Stimulated activated CD8-positive, alpha-beta memory T cell treated with anti-CD3 and anti-CD28 coated beads, Interleukin-7, amount 100 ng/mL, for 1 hour (primary cell): ENCODE results near the gene CORO2B.

Experiments
- DNase-seq, 2 donors: peaks; one replicate each; pipeline ENCODE4 v3.0.0-alpha.2; 2020; ENCODE audit warnings: low read depth in 2 of 2

CORO2B gene

DNA sequence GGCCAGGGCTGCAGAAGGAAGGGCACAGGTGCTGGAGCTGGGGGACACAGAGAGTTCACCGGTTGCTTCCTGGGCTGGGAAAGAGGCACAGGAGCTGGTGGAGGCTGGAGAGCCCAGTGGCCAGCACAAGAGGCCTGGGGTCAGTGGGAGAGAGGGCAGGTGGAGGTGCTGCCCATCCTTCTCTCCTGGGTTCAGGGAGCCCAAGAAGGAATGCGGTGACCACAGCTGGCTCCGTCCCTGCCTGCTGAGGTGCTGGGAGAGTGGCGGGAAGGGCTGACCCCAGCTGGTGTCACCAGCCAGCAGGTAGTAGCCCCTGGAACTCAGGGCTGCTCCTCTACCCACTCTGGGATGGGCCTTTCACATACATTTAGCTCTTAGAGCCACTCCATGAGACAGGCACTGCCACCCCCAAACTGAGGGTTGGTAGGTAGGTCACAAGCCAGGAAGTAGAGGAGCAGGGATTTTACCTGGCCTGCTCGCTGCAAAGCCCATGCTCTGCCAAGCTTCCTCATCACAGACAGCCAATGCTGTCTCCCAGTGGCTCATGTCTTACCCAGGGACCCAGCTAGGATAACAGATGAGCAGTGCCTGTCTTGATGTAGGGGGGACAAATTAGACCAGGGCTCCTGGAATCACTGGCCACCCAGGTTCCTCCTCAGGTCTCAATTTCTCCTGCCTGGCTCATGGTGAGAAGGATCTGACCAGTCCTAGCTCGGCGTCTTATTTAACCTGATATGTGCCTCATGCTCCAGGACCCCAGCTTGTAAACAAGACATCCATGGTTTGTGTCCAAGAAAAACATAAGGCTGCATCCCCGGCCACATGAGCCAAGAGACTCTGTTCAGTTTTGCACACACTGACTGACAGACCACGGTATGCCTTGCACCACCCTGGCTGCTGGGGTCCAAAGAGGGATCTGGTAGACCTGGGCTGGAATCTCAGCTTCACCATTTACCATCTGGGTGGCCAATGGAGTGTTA is 119.2 kb downstream of the CORO2B start:
- no peak for DNase-seq

DNA sequence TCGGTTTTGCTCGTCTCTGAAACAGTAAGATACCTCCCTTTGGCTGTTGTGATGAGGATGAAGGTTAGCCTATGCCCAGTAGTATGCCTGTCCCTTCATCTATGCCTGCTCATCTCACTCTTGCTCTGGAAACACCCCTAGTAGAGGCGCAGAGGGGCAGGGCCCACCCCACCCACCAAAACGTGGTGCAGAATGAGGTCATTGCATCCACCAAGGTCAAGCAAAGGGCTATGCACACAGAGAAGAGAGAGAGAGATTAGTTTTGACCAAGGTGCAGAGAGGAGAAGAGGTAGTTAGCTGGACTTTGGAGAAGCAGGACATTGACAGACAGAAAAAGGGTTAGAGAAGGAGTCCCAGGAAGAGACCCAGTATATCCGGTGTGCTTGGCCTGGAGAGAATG is 119.9 kb downstream of the CORO2B start:
- no peak for DNase-seq

DNA sequence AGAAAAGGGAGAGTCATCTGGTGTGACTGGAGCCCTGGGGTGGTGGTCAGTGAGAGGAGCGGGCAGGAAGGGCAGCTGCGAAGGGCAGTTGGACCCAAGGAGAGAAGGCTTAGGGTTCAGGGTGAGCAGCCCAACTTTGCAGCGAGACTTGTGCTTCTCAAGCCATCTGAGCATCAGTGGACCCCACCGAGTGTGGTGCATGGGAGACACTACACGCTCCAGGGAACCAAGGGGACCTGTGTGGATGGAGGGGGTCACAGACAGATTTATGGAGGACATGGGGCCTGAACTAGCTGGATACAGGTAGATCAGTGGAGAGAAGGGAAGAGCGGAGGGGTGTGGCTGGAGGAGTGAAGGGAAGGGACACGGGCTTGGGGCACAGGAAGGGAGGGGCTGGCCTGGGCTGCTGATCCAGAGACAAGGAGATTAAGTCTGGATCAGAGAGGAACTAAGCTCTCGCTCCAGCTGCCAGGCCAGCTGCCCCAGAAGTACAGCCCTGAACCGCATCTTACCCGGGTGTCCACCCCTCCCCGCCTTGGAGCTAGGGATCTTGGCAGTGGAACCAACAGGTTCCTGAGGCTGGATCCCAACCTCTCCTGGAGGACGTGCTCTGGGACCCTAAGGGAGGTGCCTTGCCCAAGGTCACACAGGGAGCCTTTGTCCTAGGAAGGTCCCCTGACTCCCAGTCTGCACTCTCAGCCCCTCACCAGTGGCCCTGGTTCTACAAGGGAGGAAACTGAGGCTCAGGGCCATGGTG is 120.5 kb downstream of the CORO2B start:
- DNase-seq: no peak

DNA sequence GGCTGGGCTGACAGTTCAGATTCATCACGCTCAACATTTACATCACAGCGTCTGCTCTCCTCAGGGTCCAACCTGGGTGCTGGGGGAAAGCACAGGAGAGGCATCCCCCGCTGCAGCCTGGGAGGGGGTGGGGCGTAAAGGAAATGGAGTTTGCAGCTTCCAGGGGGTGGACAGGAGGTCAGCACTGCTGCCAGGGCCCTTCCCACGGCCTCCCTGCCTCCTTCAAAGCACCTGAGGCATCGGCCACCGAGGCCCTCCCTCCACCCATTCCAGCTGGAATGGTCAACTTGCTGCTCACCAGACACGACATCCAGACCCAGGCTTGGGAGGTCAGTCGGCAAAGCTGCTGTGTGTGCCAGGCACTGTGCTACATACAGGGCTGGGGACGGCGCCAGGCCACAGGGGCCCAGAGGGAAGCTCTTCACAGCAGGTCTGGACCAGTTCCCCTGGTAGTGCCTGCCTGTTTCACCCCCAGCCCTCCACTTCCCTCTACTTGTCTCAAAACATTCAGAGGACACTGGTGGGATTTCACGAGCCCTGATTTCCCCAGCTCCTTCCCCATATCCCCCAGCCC is 121.2 kb downstream of the CORO2B start:
- DNase-seq: no peak

DNA sequence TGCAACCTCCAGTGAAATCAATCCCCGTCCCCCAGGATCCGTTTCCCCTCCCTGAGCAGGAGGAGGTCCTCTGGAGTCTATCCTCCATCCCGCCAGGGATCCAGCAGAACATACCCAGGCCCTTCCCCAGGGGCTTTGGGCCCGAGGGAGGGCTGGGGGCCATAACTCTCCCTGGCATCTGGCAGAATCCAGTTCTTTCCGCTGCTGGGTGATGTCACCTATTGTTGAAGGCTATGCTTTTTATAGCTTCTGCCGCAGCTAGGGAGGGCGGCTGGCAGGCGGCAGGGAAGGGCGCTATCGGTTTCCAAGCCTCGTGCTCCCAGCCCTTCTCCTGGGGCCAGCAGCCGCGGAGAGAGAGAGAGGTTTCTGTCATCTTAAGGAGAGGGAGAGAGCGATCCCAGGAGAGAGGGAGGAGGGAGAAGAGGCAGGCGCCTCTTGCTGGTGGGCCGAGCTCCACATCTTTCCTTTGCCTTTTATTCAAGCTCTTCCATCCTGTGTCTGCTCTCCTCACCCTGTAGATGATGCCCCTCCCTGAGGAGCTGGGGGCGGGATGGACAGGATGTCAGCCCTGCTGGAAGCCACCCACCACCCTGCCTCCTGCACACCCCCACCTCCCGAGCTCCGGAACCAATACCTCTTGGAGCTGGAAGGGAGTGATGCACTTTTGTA is 121.8 kb downstream of the CORO2B start:
- DNase-seq: no peak

DNA sequence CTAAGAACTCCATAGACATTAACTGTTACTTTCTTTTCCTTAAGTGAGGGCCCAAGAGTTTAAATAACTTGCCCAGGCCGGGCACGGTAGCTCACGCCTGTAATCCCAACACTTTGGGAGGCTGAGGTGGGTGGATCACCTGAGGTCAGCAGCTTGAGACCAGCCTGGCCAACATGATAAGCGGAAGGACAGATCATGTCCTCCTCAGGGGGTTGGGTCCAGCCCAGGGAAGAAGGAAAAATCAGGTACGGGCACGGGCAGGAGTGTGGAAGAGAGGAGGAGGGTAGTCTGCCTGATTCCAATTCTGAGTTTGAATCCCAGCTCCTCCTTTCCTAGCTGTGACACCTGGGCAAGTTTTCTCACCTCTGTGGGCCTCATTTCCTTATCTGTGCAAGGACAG is 123.1 kb downstream of the CORO2B start:
- DNase-seq: no peak

DNA sequence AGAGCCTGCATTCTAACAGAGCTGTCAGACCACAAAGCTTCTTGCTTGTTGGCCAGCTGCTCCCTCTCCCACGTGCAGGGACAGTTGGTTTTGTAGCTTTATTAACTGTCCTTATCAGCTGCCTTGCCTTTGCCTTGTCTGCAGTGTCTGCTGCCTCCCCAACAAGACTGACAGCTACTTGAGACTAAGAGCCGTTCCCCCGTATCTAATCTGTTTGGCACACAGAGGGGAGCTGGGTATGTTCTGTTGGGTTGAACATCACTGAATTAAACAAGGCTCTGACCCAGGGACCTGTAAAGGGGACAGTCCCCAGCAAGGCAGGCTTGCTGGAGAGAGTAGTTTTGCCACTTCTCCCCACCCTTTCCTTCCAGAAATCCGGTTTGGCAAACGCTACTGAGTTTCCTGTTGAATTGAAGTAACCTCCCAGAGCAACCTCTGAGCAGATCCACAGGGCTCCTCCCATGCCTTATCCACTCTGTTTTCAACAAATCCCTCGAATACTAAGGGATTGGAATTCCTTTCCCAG is 125.8 kb downstream of the CORO2B start:
- DNase-seq: no peak

DNA sequence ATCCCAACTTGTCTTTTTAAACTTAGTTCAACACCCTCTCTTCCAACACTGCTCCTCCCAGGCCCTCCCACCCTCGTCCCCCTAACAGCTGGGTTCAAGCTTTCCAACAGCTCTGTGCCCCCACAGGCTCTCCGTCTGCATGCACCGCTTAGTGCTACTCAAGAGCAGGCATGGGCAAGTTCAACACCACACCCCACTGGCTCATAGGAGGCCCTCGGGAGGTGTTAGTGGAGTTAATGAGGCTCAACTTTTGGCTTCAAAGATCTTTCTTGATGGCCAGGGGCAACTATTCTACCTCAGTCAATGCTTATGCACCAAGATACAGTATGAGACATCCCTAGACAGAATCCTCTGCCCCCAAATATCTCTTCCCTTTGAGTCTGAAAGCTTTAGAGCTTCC is 127.5 kb downstream of the CORO2B start:
- DNase-seq: no peak

DNA sequence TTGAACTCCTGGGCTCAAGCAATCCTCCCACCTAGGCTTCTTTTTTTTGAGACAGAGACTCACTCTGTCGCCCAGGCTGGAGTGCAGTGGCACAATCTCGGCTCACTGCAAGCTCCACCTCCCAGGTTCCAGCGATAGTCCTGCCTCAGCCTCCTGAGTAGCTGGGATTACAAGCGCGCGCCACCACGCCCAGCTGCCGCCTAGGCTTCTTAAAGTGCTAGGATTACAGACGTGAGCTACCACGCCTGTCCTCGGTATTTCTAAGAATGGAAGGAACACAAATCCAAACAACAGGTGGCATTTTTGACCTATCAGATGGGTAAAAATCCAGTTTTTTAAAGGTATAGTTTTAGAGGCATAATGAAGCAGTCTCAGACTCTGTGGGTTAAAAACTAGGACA is 128.1 kb downstream of the CORO2B start:
- DNase-seq: no peak

DNA sequence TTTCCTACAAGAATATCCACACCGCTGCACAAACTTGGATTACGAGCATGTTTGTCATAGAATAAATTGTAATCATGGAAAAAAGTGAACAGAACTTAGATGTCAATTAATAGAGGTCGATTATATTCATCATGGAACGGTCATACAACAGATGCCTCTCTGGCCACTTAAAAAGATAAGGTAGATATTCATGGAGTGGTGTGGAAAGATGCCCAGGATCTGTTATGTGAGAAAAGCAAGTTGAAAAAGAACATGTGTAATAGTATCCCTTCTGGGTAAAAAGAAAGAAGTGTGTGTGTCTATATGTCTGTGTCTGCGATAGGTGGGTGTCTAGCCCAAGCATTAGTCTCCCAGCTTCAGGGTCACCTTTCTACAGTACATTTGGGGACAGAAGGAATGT is 128.6 kb downstream of the CORO2B start:
- DNase-seq: no peak

DNA sequence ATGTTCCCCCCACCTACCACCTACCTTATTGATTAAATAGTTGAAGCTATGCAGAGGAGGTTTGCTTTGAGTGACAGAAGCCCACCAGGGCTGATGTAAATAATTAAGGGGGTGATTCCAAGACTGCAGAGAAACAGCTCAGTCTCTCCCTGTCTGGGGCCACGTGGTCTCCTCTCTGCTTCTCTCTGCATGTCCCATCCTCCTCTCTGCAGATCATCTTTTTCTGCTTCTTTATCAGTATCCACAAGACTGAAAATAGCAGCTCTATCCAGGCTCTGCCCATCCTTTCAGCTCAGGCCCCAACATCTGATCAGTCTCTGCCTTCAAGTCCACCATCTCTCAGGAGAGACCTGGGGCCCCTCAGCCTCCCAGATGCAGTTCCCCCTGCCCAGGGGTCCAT is 131.1 kb downstream of the CORO2B start:
- no peak for DNase-seq

DNA sequence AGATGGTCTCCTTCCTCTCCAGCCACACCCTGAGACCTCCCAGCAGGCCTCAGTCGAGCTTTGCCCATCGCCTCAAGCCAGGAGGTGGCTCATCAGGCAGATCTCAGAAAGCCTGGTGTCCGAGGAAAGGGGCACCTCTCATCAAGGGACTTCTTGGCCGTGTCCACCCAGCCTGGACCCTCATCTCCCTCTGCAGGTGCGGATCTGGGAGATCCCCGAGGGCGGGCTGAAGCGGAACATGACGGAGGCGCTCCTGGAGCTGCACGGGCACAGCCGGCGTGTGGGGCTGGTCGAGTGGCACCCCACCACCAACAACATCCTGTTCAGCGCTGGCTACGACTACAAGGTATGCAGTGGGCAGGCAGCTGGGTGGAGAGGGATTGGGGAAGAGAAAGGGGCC is 131.7 kb downstream of the CORO2B start:
- DNase-seq: no peak

DNA sequence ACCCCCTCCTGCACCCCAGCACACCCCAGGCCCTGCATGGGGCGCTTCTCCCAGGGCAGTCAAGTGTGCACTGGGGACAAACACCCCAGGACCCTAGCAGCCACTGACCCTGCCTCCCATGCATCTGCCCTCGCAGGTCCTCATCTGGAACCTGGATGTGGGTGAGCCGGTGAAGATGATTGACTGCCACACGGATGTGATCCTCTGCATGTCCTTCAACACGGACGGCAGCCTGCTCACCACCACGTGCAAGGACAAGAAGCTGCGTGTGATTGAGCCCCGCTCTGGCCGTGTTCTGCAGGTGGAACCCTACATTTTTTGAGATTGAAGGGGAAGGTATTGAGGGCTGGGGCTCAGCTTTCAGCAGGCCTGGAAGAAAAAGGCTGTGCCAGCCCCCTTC is 132.6 kb downstream of the CORO2B start:
- no peak for DNase-seq

DNA sequence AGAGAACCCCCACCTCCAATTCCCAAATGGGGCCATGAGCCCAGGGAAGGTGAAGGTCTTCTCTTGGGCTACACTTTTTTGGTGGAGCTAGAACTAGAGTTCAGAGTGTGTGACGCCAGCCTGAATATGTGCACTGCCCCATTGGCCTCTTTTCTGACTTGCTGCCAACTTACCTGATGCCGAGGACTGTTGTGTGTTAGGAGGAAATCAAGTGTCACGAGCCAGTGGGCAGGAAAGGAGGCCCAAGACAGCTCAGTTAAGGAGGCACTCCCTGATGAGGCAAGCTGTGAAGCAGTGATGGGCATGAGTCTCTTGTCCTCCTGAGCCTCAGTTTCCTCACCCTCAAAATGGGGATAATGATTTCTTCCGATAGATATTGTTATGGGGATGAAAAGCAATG is 134.1 kb downstream of the CORO2B start:
- no peak for DNase-seq

DNA sequence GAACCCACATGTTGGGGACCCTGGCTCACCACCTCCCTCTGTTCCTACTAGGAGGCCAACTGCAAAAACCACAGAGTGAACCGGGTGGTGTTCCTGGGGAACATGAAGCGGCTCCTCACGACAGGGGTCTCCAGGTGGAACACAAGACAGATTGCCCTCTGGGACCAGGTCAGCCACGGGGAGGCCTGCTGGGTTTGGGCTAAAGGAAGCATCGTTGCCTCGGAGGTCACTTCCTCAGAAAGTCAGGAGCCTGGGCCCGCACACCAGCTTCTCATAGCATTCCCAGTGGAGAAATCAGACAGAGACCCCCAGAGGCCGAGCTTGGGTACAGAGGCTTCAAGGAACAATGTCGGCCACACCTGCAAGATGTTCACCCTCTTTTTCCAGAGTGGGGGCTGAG is 135.1 kb downstream of the CORO2B start:
- no peak for DNase-seq

DNA sequence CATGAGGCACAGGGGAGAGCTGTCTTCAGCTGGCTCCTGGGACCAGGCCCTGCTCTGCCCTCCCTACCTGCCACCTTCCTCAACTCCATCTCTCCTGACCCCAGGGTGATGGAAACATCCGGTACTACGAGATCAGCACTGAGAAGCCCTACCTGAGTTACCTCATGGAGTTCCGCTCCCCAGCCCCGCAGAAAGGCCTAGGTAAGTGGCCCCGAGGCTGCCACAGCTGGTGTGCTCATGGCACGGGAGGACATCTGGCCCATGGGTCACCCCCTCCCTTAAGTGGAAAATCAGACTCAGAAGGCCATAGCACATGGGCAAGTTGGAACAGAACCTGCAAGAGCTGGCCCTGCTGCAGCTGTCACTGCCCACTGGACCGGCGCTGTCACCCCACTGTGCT is 136.3 kb downstream of the CORO2B start:
- no peak for DNase-seq

DNA sequence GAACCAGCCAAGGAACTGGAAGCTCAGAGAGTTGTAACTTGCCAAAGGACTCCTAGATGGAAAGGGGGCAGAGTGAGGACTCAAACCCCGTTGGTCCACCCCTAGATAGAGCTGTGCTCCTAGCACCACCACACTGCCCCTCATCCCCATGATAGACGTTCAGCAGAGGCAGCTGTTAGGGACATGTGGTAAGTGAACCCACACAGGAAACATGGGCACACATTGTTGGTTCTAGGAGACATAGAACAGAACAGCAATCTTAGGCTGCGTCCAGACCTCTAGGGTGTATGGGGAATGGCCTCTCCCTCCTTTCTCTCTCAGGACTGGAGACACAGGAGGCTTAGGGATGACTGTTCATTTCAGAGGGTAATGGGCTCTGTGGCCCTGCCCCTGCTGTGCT is 139.2 kb downstream of the CORO2B start:
- no peak for DNase-seq

DNA sequence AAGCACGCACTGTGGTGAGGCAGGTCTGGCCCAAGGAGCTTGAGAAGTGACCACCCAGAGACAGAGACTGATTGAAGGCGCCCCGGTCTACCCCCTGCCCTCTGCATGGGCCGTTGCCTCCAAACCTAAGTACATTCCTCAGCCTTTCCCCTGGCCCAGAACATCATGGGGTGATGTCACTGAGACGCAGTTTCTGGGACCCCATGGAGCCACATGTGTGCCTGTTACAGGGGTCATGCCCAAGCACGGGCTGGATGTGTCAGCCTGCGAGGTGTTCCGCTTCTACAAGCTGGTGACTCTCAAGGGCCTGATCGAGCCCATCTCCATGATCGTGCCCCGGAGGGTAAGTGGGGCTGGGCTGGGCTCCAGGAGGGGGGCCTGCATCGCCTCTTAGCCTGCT is 139.7 kb downstream of the CORO2B start:
- DNase-seq: no peak

DNA sequence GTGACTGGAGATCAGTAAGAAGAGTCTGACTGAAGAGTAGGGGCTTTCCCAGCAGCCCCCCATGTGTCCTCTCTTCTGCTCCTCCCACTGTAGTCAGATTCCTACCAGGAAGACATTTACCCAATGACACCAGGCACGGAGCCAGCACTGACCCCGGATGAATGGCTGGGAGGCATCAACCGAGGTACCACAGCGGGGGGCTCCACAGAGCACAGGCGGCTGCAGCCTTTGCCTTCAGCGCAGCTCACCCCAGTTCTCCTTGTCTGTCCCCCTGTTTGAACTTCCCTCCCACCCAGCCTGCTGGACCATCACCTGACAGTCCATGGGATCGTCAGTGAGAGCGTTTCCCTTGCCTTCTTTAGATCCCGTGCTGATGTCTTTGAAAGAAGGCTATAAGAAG is 140.3 kb downstream of the CORO2B start:
- no peak for DNase-seq

DNA sequence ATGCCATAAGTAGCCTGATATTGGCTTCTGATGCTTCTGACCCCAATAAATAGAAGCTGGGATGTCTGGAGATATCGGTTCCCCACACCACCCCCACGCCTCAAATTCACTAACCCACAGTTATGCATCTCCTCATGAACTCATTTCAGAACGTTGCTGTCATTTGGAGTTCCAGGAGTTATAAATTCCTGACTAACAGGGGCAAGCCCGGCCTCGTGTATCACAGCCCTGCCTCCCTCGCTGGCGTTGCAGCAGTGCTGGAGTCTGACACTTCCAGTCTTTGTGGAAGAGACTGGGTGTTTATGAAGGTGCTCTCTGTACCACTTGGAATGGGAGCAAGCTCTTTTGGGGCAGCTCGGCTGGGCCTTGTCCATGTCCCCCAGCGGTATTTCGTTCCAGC is 140.9 kb downstream of the CORO2B start:
- no peak for DNase-seq

DNA sequence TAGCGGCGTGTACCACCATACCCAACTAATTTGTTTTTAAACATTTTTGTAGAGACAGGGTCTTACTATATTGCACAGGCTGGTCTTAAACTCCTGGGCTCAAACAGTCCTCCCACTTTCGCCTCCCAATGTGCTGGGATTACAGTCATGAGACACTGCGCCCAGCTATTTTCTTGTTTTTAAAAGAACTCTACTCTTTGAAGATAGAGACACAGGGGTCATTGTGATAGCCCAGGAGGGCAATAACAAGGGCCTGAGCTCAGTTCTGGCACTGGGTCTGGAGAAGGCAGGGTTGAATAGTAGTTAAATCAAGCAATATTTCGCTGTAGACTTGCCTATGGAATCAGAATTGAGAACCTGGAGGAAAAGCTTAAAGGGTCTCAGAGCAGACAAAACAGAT is 143.1 kb downstream of the CORO2B start:
- no peak for DNase-seq

DNA sequence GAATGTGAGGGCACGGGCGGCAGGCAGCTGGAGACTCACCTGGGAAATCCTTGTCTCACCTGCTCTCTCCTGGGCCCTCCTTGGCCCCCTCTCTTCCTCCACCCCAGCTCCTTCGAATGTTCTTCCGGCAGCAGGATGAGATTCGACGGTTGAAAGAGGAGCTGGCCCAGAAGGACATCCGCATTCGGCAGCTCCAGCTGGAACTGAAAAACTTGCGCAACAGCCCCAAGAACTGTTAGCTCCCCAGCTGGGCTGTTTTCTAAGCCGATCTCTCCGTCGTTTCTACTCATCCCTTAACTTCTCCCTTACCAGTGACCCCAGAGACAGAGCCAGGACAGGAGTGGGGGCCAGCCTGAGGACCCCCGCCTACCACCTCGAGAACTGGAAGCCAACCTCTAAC is 146.9 kb downstream of the CORO2B start:
- no peak for DNase-seq
